Activated CD8-positive, alpha-beta memory T cell treated with anti-CD3 and anti-CD28 coated beads, Interleukin-2, amount 10 ng/mL, durations not matched to agents 7 days and 5 days (primary cell): ENCODE measurements around the gene VRK3. TPM values are rescaled to one million over a fixed set of nuclear protein-coding genes. Genes with fewer than 3 reads are reported as not detected.
"Not testable (repeated sequence)": the region's sequence is repeated elsewhere in the genome, so short reads cannot be mapped to it uniquely, and the experiment has no call there.

Experiments
- ATAC-seq: fragments of 150-1000 bp; cut with Tn5 transposase; one replicate; pipeline ENCODE4 v1.10.0; 2021; ENCODE audit warnings: moderate library complexity
- CTCF ChIA-PET: fragments of 350-600 bp; sonication (Branson Sonifier 250); formaldehyde crosslinking; loops from one replicate; lab custom pipeline; 2021; ENCODE audit warnings: antibody characterized with exemption; lab: Charles Lee
- DNase-seq: peaks from one replicate; pipeline ENCODE4 v3.0.0-alpha.2; 2020
- H3K27ac Mint-ChIP-seq: one replicate; pipeline ENCODE4 v1.8.0; 2021; ENCODE audit warnings: mild to moderate bottlenecking, mixed read lengths
- H3K27me3 Mint-ChIP-seq: one replicate; pipeline ENCODE4 v1.8.0; 2021; ENCODE audit warnings: mixed read lengths
- H3K36me3 Mint-ChIP-seq: one replicate; pipeline ENCODE4 v1.8.0; 2021; ENCODE audit warnings: mild to moderate bottlenecking, mixed read lengths
- H3K4me1 Mint-ChIP-seq: one replicate; pipeline ENCODE4 v1.8.0; 2021; ENCODE audit warnings: mixed read lengths
- H3K4me3 Mint-ChIP-seq: one replicate; pipeline ENCODE4 v1.8.0; 2021; ENCODE audit warnings: mild to moderate bottlenecking, moderate library complexity, mixed read lengths
- H3K9me3 Mint-ChIP-seq: one replicate; pipeline ENCODE4 v1.8.0; 2022; ENCODE audit warnings: low read depth, mixed read lengths
- total RNA-seq, 2 experiments: library from RNA; stranded (reverse); gene quantifications; one replicate each; pipeline ENCODE4 v1.2.3, GENCODE V29; 2021

VRK3 gene
- total RNA-seq, 2 experiments from 2014 or later: 70.5 to 71.3 TPM

GRCh38 chr19:49977881-49978280 lies 47.3 kb downstream of the VRK3 start:
- no peak overlapping the region for H3K27ac Mint-ChIP-seq
- no peaks in the 10 kb centered on the region for H3K27me3 Mint-ChIP-seq
- no peaks in the 10 kb centered on the region for H3K4me1 Mint-ChIP-seq
- no peak for ATAC-seq
- H3K36me3 Mint-ChIP-seq: peaks cover 2% of the 10 kb centered on the region
- H3K4me3 Mint-ChIP-seq: no peak overlapping the region
- no peak for DNase-seq
- no peaks in the 10 kb centered on the region for H3K9me3 Mint-ChIP-seq
- CTCF ChIA-PET: interaction anchor here (1.4 to 2.7 kb wide), 2 partner anchors 15 to 40 kb away, joined by 3 to 11 read pairs; no protein-coding TSS in a partner anchor

GRCh38 chr19:49977076-49977475 lies 48.1 kb downstream of the VRK3 start:
- CTCF ChIA-PET: no interaction called here
- ATAC-seq (no peak), DNase-seq (no peak)
- H3K4me1 Mint-ChIP-seq: no peaks in the 10 kb centered on the region
- H3K9me3 Mint-ChIP-seq: no peaks in the 10 kb centered on the region
- H3K27me3 Mint-ChIP-seq: no peaks in the 10 kb centered on the region
- peaks cover 2% of the 10 kb centered on the region for H3K36me3 Mint-ChIP-seq
- H3K4me3 Mint-ChIP-seq: no peak overlapping the region
- H3K27ac Mint-ChIP-seq: no peak overlapping the region

- DNase-seq (no peak), ATAC-seq (no peak)
- peaks cover 2% of the 10 kb centered on the region for H3K36me3 Mint-ChIP-seq
- no peaks in the 10 kb centered on the region for H3K9me3 Mint-ChIP-seq
- H3K27me3 Mint-ChIP-seq: no peaks in the 10 kb centered on the region
- CTCF ChIA-PET: no interaction called here
- H3K4me1 Mint-ChIP-seq: no peaks in the 10 kb centered on the region
- H3K4me3 Mint-ChIP-seq: no peak overlapping the region
- no peak overlapping the region for H3K27ac Mint-ChIP-seq
Observed at GRCh38 chr19:49976496-49976895, 48.7 kb downstream of the VRK3 start.

GRCh38 chr19:49975051-49975450 lies 50.1 kb downstream of the VRK3 start:
- CTCF ChIA-PET: interaction anchor here (1.3 kb wide), 1 partner anchor 37 kb away, joined by 3 read pairs; no protein-coding TSS in a partner anchor
- H3K36me3 Mint-ChIP-seq: peaks cover 2% of the 10 kb centered on the region
- DNase-seq (no peak), ATAC-seq (no peak)
- H3K4me1 Mint-ChIP-seq: no peaks in the 10 kb centered on the region
- no peak overlapping the region for H3K27ac Mint-ChIP-seq
- no peak overlapping the region for H3K4me3 Mint-ChIP-seq
- H3K9me3 Mint-ChIP-seq: no peaks in the 10 kb centered on the region
- H3K27me3 Mint-ChIP-seq: no peaks in the 10 kb centered on the region

- Mint-ChIP-seq H3K4me1 (no peaks in the 10 kb centered on the region), H3K27me3 (no peaks in the 10 kb centered on the region), H3K36me3 (peaks cover 2% of the 10 kb centered on the region), H3K27ac (no peak overlapping the region), H3K9me3 (no peaks in the 10 kb centered on the region), H3K4me3 (no peak overlapping the region)
- ATAC-seq (no peak), DNase-seq (no peak)
- CTCF ChIA-PET: no interaction called here
Observed at GRCh38 chr19:49973987-49974386, 51.2 kb downstream of the VRK3 start.

GRCh38 chr19:49972841-49973240 lies 52.3 kb downstream of the VRK3 start:
- no peaks in the 10 kb centered on the region for H3K9me3 Mint-ChIP-seq
- no peaks in the 10 kb centered on the region for H3K27me3 Mint-ChIP-seq
- H3K36me3 Mint-ChIP-seq: peaks cover 2% of the 10 kb centered on the region
- DNase-seq: no peak
- H3K27ac Mint-ChIP-seq: no peak overlapping the region
- no peak overlapping the region for H3K4me3 Mint-ChIP-seq
- H3K4me1 Mint-ChIP-seq: no peaks in the 10 kb centered on the region
- CTCF ChIA-PET: no interaction called here
- ATAC-seq: no peak

GRCh38 chr19:49971991-49972411 lies 53.2 kb downstream of the VRK3 start:
- H3K4me1 Mint-ChIP-seq: no peaks in the 10 kb centered on the region
- no peak for DNase-seq
- no peak for ATAC-seq
- peaks cover 2% of the 10 kb centered on the region for H3K36me3 Mint-ChIP-seq
- CTCF ChIA-PET: no interaction called here
- H3K27me3 Mint-ChIP-seq: no peaks in the 10 kb centered on the region
- no peak overlapping the region for H3K27ac Mint-ChIP-seq
- no peak overlapping the region for H3K4me3 Mint-ChIP-seq
- no peaks in the 10 kb centered on the region for H3K9me3 Mint-ChIP-seq

GRCh38 chr19:49969355-49969754 lies 55.8 kb downstream of the VRK3 start:
- ATAC-seq, H3K4me1 Mint-ChIP-seq: not testable (repeated sequence)

GRCh38 chr19:49968279-49968922 lies 56.8 kb downstream of the VRK3 start:
- Mint-ChIP-seq H3K27me3 (no peaks in the 10 kb centered on the region), H3K4me1 (peaks cover 4% of the 10 kb centered on the region), H3K36me3 (no peaks in the 10 kb centered on the region), H3K9me3 (no peaks in the 10 kb centered on the region), H3K4me3 (no peak overlapping the region), H3K27ac (no peak overlapping the region)
- DNase-seq (no peak), ATAC-seq (no peak)
- CTCF ChIA-PET: no interaction called here

More at GRCh38 chr19:49969355-49969754, 55.8 kb downstream of the VRK3 start:
- H3K4me3 Mint-ChIP-seq, H3K27ac Mint-ChIP-seq, H3K27me3 Mint-ChIP-seq, CTCF ChIA-PET, H3K36me3 Mint-ChIP-seq, H3K9me3 Mint-ChIP-seq, DNase-seq: not testable (repeated sequence)

GRCh38 chr19:49960980-49961379 lies 64.2 kb downstream of the VRK3 start, which contains the start of gene SIGLEC11:
SIGLEC11 (minus strand) TSS chr19:49961172; CDS start chr19:49961081, 91 bp downstream.
- CTCF ChIA-PET, H3K4me1 Mint-ChIP-seq, H3K27me3 Mint-ChIP-seq, DNase-seq, H3K36me3 Mint-ChIP-seq, H3K9me3 Mint-ChIP-seq, H3K4me3 Mint-ChIP-seq, H3K27ac Mint-ChIP-seq, ATAC-seq: not testable (repeated sequence)

GRCh38 chr19:49959892-49960291 lies 65.3 kb downstream of the VRK3 start:
- H3K36me3 Mint-ChIP-seq, ATAC-seq, H3K9me3 Mint-ChIP-seq, H3K27me3 Mint-ChIP-seq, CTCF ChIA-PET, H3K4me1 Mint-ChIP-seq, H3K4me3 Mint-ChIP-seq, H3K27ac Mint-ChIP-seq, DNase-seq: not testable (repeated sequence)

GRCh38 chr19:49958596-49958995 lies 66.6 kb downstream of the VRK3 start:
- not testable (repeated sequence) for H3K4me1 Mint-ChIP-seq, ATAC-seq, H3K4me3 Mint-ChIP-seq, H3K27ac Mint-ChIP-seq, H3K9me3 Mint-ChIP-seq, DNase-seq, H3K36me3 Mint-ChIP-seq
- peaks cover 15% of the 10 kb centered on the region for H3K27me3 Mint-ChIP-seq
- CTCF ChIA-PET: interaction anchor here (1.6 to 1.8 kb wide), 2 partner anchors 25 to 26 kb away, joined by 3 to 6 read pairs; no protein-coding TSS in a partner anchor

GRCh38 chr19:49958144-49958543 lies 67.0 kb downstream of the VRK3 start:
- not testable (repeated sequence) for ATAC-seq
- CTCF ChIA-PET: interaction anchor here (1.6 to 1.8 kb wide), 2 partner anchors 25 to 27 kb away, joined by 3 to 6 read pairs; no protein-coding TSS in a partner anchor

GRCh38 chr19:49957262-49957915 lies 67.8 kb downstream of the VRK3 start:
- CTCF ChIA-PET: interaction anchor here (1.2 to 1.8 kb wide), 3 partner anchors 19 to 28 kb away, joined by 3 to 6 read pairs (median 4); no protein-coding TSS in a partner anchor
- H3K4me1 Mint-ChIP-seq: peaks cover 6% of the 10 kb centered on the region
- DNase-seq (no peak), ATAC-seq (no peak)
- H3K4me3 Mint-ChIP-seq: no peak overlapping the region
- H3K36me3 Mint-ChIP-seq: no peaks in the 10 kb centered on the region
- peaks cover 24% of the 10 kb centered on the region for H3K27me3 Mint-ChIP-seq
- no peak overlapping the region for H3K27ac Mint-ChIP-seq
- no peaks in the 10 kb centered on the region for H3K9me3 Mint-ChIP-seq

More at GRCh38 chr19:49958144-49958543, 67.0 kb downstream of the VRK3 start:
- not testable (repeated sequence) for H3K4me1 Mint-ChIP-seq, DNase-seq, H3K4me3 Mint-ChIP-seq, H3K36me3 Mint-ChIP-seq, H3K9me3 Mint-ChIP-seq, H3K27ac Mint-ChIP-seq
- H3K27me3 Mint-ChIP-seq: peaks cover 20% of the 10 kb centered on the region
